Measurements from ENCODE around the gene ZNF503.

GRCh38 chr10:75401569-75402485, at the start of gene ZNF503:
- TF ChIP-seq GABPA (IDR thresholded peaks at IDR 0.05; ENCODE audit: low read depth) (no peak), CTCF (IDR thresholded peaks at IDR 0.05 in 2 of 3, conservative IDR thresholded peaks at IDR 0.05 in 1 of 3; ENCODE audit: control insufficient read depth in 2 of 3, extremely low read depth in 1 of 3, insufficient read depth in 1 of 3, low read depth in 3 of 3, low read length in 3 of 3) (no peak), RUNX3 (IDR thresholded peaks at IDR 0.05; ENCODE audit: low read length) (no peak), MXI1 (IDR thresholded peaks at IDR 0.05; ENCODE audit: low read depth, low read length) (no peak; the same call in 1 of the 2 replicates), IKZF1 (conservative IDR thresholded peaks at IDR 0.05) (peak; percentile 56), HDAC6 (IDR thresholded peaks at IDR 0.05; ENCODE audit: unreplicated experiment) (peak; percentile 79), USF2 (IDR thresholded peaks at IDR 0.05; ENCODE audit: borderline replicate concordance, low read depth, low read length) (peak; percentile 93), SIN3A (IDR thresholded peaks at IDR 0.05; ENCODE audit: low read depth, low read length) (peak; percentile 74; the same call in 1 of the 2 replicates), DPF2 (IDR thresholded peaks at IDR 0.05) (no peak; the same call in 1 of the 2 replicates), RCOR1 (conservative IDR thresholded peaks at IDR 0.05; ENCODE audit: low read depth, low read length) (no peak), POLR2AphosphoS5 (IDR thresholded peaks at IDR 0.05; ENCODE audit: low read length) (no peak), NRF1 (conservative IDR thresholded peaks at IDR 0.05; ENCODE audit: low read depth, low read length) (no peak), TBL1XR1 (IDR thresholded peaks at IDR 0.05; ENCODE audit: low read depth, low read length) (no peak)
- TF ChIP-seq, protein P1, sequence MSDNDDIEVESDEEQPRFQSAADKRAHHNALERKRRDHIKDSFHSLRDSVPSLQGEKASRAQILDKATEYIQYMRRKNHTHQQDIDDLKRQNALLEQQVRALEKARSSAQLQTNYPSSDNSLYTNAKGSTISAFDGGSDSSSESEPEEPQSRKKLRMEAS (IDR thresholded peaks at IDR 0.05; ENCODE audit: low read depth, low read length): peak; percentile 81; the same call in 1 of the 2 replicates

All from GM12878 (cell line).